Measurements from ENCODE around the gene RPN2.
A peak's percentile ranks its signal among the peaks of the same experiment; 100 is the strongest.
"Not testable (repeated sequence)": the region's sequence is repeated elsewhere in the genome, so short reads cannot be mapped to it uniquely, and the experiment has no call there.

RPN2 gene

GRCh38 chr20:37178839-37179682 is at the start of gene RPN2, which contains the start of gene MROH8:
Gene RPN2 (plus strand): TSS chr20:37179330. CDS start chr20:37179357, 27 bp downstream.
Gene MROH8 (minus strand): TSS chr20:37179548.
- DNase-seq = peak; percentile 99

GRCh38 chr20:37131486-37131885 is 47.6 kb upstream of the RPN2 start:
- DNase-seq = no peak

- no peak for DNase-seq
These were observed 45.2 kb upstream of the RPN2 start for GRCh38 chr20:37133952-37134351.

GRCh38 chr20:37137547-37137946 is 41.6 kb upstream of the RPN2 start:
- DNase-seq = no peak

- DNase-seq = no peak
These were observed 36.4 kb upstream of the RPN2 start for GRCh38 chr20:37142708-37143107.

GRCh38 chr20:37144856-37145404 is 34.2 kb upstream of the RPN2 start:
- no peak for DNase-seq

GRCh38 chr20:37147250-37147649 is 31.9 kb upstream of the RPN2 start:
- DNase-seq = no peak

- not testable (repeated sequence) for DNase-seq
These were observed 28.3 kb upstream of the RPN2 start for GRCh38 chr20:37150864-37151263.

- DNase-seq = no peak
These were observed 27.6 kb upstream of the RPN2 start for GRCh38 chr20:37151529-37151928.

GRCh38 chr20:37152284-37152683 is 26.8 kb upstream of the RPN2 start:
- no peak for DNase-seq

- DNase-seq = no peak
These were observed 24.3 kb upstream of the RPN2 start for GRCh38 chr20:37154684-37155298.

GRCh38 chr20:37155987-37156386 is 23.1 kb upstream of the RPN2 start:
- peak; percentile 15 for DNase-seq

- no peak for DNase-seq
These were observed 20.9 kb upstream of the RPN2 start for GRCh38 chr20:37158248-37158647.

GRCh38 chr20:37160683-37161082 is 18.4 kb upstream of the RPN2 start:
- DNase-seq = no peak

- no peak for DNase-seq
These were observed 17.1 kb upstream of the RPN2 start for GRCh38 chr20:37161830-37162549.

GRCh38 chr20:37162646-37163045 is 16.5 kb upstream of the RPN2 start:
- DNase-seq = no peak

GRCh38 chr20:37163832-37164554 is 15.1 kb upstream of the RPN2 start:
- DNase-seq = no peak

- no peak for DNase-seq
These were observed 14.1 kb upstream of the RPN2 start for GRCh38 chr20:37165031-37165430.

GRCh38 chr20:37166867-37167266 is 12.3 kb upstream of the RPN2 start:
- no peak for DNase-seq

GRCh38 chr20:37172836-37173235 is 6.3 kb upstream of the RPN2 start:
- no peak for DNase-seq

GRCh38 chr20:37179683-37180524 is 774 bp downstream of the RPN2 start:
- no peak for DNase-seq

GRCh38 chr20:37185686-37186085 is 6.6 kb downstream of the RPN2 start:
- no peak for DNase-seq

All from NCI-H526 treated with DMSO at 0.1 percent for 48 hours (cell line).